CD8-positive, alpha-beta memory T cell (primary cell): Measurements from ENCODE around the gene OMG. TPM values are rescaled to one million over a fixed set of nuclear protein-coding genes. Genes with fewer than 3 reads are reported as not detected.
"Not testable (repeated sequence)": the region's sequence is repeated elsewhere in the genome, so short reads cannot be mapped to it uniquely, and the experiment has no call there.

Experiments used
- CTCF ChIA-PET: fragments of 350-600 bp; sonication (Branson Sonifier 250); formaldehyde crosslinking; loops from one replicate; lab custom pipeline; 2021; ENCODE audit warnings: antibody characterized with exemption; lab: Charles Lee
- POLR2A ChIA-PET: fragments of 350-600 bp; sonication (Branson Sonifier 250); formaldehyde crosslinking; loops from one replicate; lab custom pipeline; 2021; ENCODE audit warnings: antibody characterized with exemption; lab: Charles Lee
- DNase-seq, 5 donors: peaks; one replicate each; pipeline versions ENCODE4 v3.0.0 to v3.0.0-alpha.2; 2020 to 2022; ENCODE audit warnings: mixed read lengths in 1 of 5
- H3K27ac ChIP-seq: one replicate; pipeline ENCODE4 v1.7.0; 2013; ENCODE audit warnings: low read depth, mild to moderate bottlenecking, low read length, moderate library complexity
- H3K27me3 ChIP-seq: 2 replicates; pipeline ENCODE4 v1.7.0; 2013; ENCODE audit warnings: low read length, mild to moderate bottlenecking; ENCODE audit not compliant: insufficient read depth, poor library complexity, severe bottlenecking
- H3K36me3 ChIP-seq: 2 replicates; pipeline ENCODE4 v1.7.0; 2013; ENCODE audit warnings: mild to moderate bottlenecking, low read length, moderate library complexity; ENCODE audit not compliant: insufficient read depth
- H3K4me1 ChIP-seq: 2 replicates; pipeline ENCODE4 v1.7.0; 2013; ENCODE audit warnings: mild to moderate bottlenecking, low read length, moderate library complexity; ENCODE audit not compliant: insufficient read depth
- H3K4me3 ChIP-seq: 2 replicates; pipeline ENCODE4 v1.7.0; 2013; ENCODE audit warnings: mild to moderate bottlenecking, low read length
- H3K9me3 ChIP-seq: 2 replicates; pipeline ENCODE4 v1.7.0; 2013; ENCODE audit warnings: mild to moderate bottlenecking, low read length
- H3K27ac Mint-ChIP-seq, 8 donors: one replicate each; pipeline ENCODE4 v1.8.0; 2020 to 2021; ENCODE audit warnings: mixed read lengths in 8 of 8, mild to moderate bottlenecking in 6 of 8, inconsistent platforms in 3 of 8, moderate library complexity in 3 of 8
- H3K27me3 Mint-ChIP-seq, 2 donors: one replicate each; pipeline ENCODE4 v1.8.0; 2020 to 2021; ENCODE audit warnings: mixed read lengths in 2 of 2, mild to moderate bottlenecking in 1 of 2, moderate library complexity in 1 of 2
- H3K36me3 Mint-ChIP-seq, 3 donors: one replicate each; pipeline ENCODE4 v1.8.0; 2020 to 2021; ENCODE audit warnings: mixed read lengths in 3 of 3, inconsistent platforms in 1 of 3, mild to moderate bottlenecking in 1 of 3
- H3K4me1 Mint-ChIP-seq, 3 donors: one replicate each; pipeline ENCODE4 v1.8.0; 2020 to 2021; ENCODE audit warnings: mixed read lengths in 3 of 3, inconsistent platforms in 1 of 3, mild to moderate bottlenecking in 1 of 3
- H3K4me3 Mint-ChIP-seq, 7 donors: one replicate each; pipeline ENCODE4 v1.8.0; 2020 to 2021; ENCODE audit warnings: mixed read lengths in 7 of 7, mild to moderate bottlenecking in 6 of 7, moderate library complexity in 4 of 7, inconsistent platforms in 2 of 7
- H3K9me3 Mint-ChIP-seq, 5 donors: one replicate each; pipeline ENCODE4 v1.8.0; 2020 to 2022; ENCODE audit warnings: mixed read lengths in 5 of 5, mild to moderate bottlenecking in 3 of 5, moderate library complexity in 2 of 5, inconsistent platforms in 1 of 5
- polyA plus RNA-seq: library from polyadenylated mRNA; unstranded; fragments of 300-500 nt; fragmentation: Illumina TruSeq; gene quantifications from one replicate; pipeline ENCODE4 v1.2.3, GENCODE V29; 2021
- total RNA-seq, 2 experiments: library from RNA; stranded (reverse); gene quantifications; one replicate each; pipeline ENCODE4 v1.2.3, GENCODE V29; 2021

Gene OMG, protein sequence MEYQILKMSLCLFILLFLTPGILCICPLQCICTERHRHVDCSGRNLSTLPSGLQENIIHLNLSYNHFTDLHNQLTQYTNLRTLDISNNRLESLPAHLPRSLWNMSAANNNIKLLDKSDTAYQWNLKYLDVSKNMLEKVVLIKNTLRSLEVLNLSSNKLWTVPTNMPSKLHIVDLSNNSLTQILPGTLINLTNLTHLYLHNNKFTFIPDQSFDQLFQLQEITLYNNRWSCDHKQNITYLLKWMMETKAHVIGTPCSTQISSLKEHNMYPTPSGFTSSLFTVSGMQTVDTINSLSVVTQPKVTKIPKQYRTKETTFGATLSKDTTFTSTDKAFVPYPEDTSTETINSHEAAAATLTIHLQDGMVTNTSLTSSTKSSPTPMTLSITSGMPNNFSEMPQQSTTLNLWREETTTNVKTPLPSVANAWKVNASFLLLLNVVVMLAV
- total RNA-seq (under 1 TPM; 0.13 to 0.18 TPM), polyA plus RNA-seq (not detected)

DNA sequence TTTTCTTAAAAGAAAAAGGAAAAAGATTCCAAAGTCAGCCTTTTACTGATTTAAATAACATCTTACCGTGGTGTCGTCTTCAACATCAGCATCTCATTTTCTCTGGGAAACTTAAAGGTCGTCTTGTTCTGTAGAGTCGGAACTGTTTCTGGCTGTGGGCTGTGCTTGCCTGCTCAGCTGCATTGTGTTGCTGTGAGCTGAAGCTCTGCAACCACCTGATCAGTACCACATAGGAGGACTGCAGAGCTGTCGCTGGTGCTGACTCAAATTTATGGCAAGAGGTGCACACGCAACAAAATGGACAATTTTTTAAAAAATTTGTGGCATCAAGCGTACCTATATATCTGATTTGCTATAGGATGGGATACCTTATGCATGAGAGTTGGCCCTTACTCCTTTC lies at the start of gene OMG:
TSS of gene OMG (minus strand) at position 150 of the 400 bp plus-strand sequence. CDS start 908 bp downstream, outside the sequence.
- Histone ChIP-seq H3K27me3 (no peaks in the 10 kb centered on the region), H3K4me1 (peaks cover 5% of the 10 kb centered on the region), H3K9me3 (no peaks in the 10 kb centered on the region), H3K4me3 (no peak within 1 kb of the TSS), H3K27ac (no peak within 1 kb of the TSS), H3K36me3 (no peaks in the 10 kb centered on the region)
- Mint-ChIP-seq H3K27ac (peak within 1 kb of the TSS in 1 of 8 donors; percentile 10), H3K4me1 (peaks cover 8 to 16% (median 10%) of the 10 kb centered on the region in 3 donors), H3K9me3 (no peaks in the 10 kb centered on the region), H3K4me3 (no peak within 1 kb of the TSS), H3K27me3 (no peaks in the 10 kb centered on the region), H3K36me3 (peaks cover 0 to 2% (median 2%) of the 10 kb centered on the region in 3 donors)
- DNase-seq = no peak
- POLR2A ChIA-PET = no interaction called here
- CTCF ChIA-PET = no interaction called here

DNA sequence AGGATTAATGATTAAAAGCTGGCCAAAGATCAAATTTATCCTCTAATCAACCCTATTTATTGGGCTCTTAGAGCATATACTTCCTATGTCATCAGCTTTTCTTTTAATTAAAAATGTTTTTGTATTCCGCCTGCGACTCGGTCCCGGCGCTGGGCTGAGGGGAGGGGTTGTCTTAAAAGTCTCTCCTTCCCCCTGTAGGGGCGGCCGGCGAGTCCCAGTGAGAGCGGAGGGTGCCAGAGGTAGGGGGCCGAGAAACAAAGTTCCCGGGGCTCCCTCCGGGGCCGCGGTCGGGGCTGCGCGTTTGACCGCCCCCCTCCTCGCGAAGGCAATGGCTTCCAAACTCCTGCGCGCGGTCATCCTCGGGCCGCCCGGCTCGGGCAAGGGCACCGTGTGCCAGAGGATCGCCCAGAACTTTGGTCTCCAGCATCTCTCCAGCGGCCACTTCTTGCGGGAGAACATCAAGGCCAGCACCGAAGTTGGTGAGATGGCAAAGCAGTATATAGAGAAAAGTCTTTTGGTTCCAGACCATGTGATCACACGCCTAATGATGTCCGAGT lies 48.2 kb upstream of the OMG start:
- POLR2A ChIA-PET, CTCF ChIA-PET: not testable (repeated sequence)

DNA sequence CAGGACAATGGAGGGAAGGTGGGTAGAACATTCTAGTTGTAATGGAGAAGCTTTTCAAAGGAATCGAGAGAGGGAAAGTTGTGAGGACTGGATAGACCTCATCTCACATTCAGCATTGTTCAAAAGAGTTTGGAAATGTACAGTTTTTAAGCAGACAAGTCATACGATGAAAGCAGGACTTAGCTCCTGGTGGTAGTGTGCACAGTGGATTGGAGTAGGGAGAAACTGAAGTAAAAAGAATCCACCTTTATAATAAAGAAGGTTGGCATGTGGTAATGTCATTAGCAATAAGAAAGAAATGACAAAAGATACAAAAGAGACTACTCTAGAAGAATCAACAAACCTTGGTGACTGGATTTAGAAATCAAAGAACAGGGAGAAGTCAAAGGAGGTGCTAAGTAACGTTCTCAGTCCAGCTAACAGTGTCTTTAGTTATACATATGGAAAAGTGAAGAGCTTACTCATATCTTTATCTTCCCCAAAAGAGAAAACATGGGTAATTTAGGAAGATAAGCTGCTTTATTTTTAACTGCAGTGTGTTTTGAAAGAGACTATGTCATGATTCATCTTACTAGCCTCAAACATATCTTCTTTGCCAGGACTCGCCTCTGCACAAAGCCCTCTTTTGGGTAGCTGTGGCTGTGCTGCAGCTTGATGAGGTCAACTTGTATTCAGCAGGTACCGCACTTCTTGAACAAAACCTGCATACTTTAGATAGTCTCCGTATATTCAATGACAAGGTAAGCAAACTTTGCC lies 43.0 kb upstream of the OMG start:
- Mint-ChIP-seq H3K27me3 (no peaks in the 10 kb centered on the region), H3K4me1 (no peaks in the 10 kb centered on the region)
- POLR2A ChIA-PET = interaction anchor here (0.6 to 0.7 kb wide), 3 partner anchors 15 to 260 kb away, joined by 3 to 6 read pairs (median 4); no protein-coding TSS in a partner anchor

More for the DNA sequence above, 48.2 kb upstream of the OMG start:
- not testable (repeated sequence) for H3K27ac Mint-ChIP-seq, H3K4me3 ChIP-seq, H3K27ac ChIP-seq, H3K4me3 Mint-ChIP-seq, H3K9me3 Mint-ChIP-seq, H3K4me1 Mint-ChIP-seq, H3K9me3 ChIP-seq, DNase-seq, H3K27me3 Mint-ChIP-seq, H3K4me1 ChIP-seq, H3K27me3 ChIP-seq, H3K36me3 ChIP-seq
- peaks cover 7 to 54% (median 21%) of the 10 kb centered on the region in 3 donors for H3K36me3 Mint-ChIP-seq

DNA sequence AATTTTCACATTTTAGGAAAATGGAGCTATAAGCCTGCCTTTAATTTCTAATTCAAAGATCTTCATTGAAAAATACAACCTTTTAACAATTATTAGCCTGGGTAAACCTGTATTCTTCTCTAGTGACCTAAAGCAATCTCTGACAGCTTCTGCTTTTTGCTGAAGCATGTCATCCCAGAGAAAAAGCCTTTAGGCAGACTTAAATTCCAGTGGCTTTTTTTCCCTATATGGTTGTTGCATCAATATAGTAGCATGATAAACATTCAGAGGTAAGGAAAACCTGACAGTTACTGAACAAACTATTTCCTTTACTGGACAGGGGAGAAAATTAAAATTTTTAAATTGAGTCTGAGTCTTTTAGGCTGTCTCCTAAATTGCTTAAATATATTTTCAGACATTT lies 32.2 kb upstream of the OMG start:
- Histone ChIP-seq H3K4me1 (no peaks in the 10 kb centered on the region), H3K4me3 (no peak overlapping the region), H3K27ac (no peak overlapping the region), H3K9me3 (no peaks in the 10 kb centered on the region), H3K27me3 (no peaks in the 10 kb centered on the region), H3K36me3 (no peaks in the 10 kb centered on the region)
- Mint-ChIP-seq H3K4me1 (peaks cover 3 to 12% (median 10%) of the 10 kb centered on the region in 3 donors), H3K27me3 (peaks cover 0 to 1% of the 10 kb centered on the region in 2 donors), H3K4me3 (no peak overlapping the region), H3K36me3 (peaks cover 8 to 50% (median 16%) of the 10 kb centered on the region in 3 donors), H3K9me3 (no peaks in the 10 kb centered on the region), H3K27ac (peak overlapping the region in 1 of 8 donors; percentile 8)
- DNase-seq = no peak
- ChIA-PET POLR2A (no interaction called here), CTCF (no interaction called here)

More for the DNA sequence above, 43.0 kb upstream of the OMG start:
- DNase-seq = no peak
- Mint-ChIP-seq H3K9me3 (no peaks in the 10 kb centered on the region), H3K36me3 (peaks cover 10 to 59% (median 22%) of the 10 kb centered on the region in 3 donors), H3K27ac (no peak overlapping the region), H3K4me3 (no peak overlapping the region)
- Histone ChIP-seq H3K4me3 (no peak overlapping the region), H3K27ac (no peak overlapping the region), H3K9me3 (no peaks in the 10 kb centered on the region), H3K36me3 (no peaks in the 10 kb centered on the region), H3K27me3 (no peaks in the 10 kb centered on the region), H3K4me1 (no peaks in the 10 kb centered on the region)
- CTCF ChIA-PET = no interaction called here

DNA sequence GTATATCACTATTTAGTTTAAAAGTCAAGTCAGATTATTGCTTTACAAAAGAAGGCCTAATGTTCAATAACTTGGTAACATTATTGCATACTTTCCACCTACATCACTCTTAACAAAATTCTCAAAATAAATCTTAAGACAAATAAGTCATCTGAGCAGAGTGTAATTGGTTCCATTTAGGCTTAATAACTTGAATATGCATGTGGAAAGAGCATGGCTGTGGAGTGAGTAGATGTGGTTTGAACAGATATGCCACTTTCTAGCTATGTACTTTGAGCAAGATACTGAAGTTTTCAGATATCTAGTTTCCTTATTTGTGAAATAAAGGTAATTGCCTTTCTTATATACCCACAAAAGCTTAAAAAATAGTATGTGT lies 31.1 kb upstream of the OMG start:
- POLR2A ChIA-PET = interaction anchor here (0.6 kb wide), 1 partner anchor 18 kb away, joined by 4 read pairs; no protein-coding TSS in a partner anchor
- H3K27ac Mint-ChIP-seq = no peak overlapping the region

DNA sequence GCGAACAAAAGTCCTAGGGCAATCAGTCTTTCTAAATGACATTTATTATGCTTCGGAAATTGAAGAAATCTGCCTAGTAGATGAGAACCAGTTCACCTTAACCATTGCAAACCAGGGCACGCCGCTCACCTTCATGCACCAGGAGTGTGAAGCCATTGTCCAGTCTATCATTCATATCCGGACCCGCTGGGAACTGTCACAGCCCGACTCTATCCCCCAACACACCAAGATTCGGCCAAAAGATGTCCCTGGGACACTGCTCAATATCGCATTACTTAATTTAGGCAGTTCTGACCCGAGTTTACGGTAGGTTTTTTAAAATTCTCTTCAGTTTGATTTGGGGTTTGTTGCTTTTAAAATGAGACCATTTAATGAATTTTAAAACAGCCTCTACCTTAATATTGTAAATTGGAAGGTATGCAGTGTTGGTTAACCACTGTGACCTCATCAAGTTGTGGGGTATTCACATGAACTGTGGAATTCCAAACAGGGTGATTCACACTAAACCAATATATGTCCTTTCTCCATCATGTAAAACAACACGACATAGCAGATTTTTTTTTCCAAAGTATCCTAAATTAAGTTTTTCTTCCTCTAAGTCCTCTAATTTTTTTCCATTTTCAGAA lies 30.6 kb upstream of the OMG start:
- ChIA-PET POLR2A (interaction anchor here (0.6 kb wide), 1 partner anchor 17 kb away, joined by 4 read pairs; no protein-coding TSS in a partner anchor), CTCF (no interaction called here)
- no peaks in the 10 kb centered on the region for H3K9me3 ChIP-seq
- Mint-ChIP-seq H3K9me3 (peaks cover 0 to 2% (median 0%) of the 10 kb centered on the region in 5 donors), H3K27ac (peak overlapping the region in 1 of 8 donors; percentile 15), H3K4me3 (no peak overlapping the region), H3K27me3 (peaks cover 0 to 1% of the 10 kb centered on the region in 2 donors), H3K4me1 (peaks cover 9 to 21% (median 19%) of the 10 kb centered on the region in 3 donors), H3K36me3 (peaks cover 8 to 46% (median 15%) of the 10 kb centered on the region in 3 donors)
- no peak overlapping the region for H3K4me3 ChIP-seq
- no peak overlapping the region for H3K27ac ChIP-seq
- no peak for DNase-seq
- H3K4me1 ChIP-seq = no peaks in the 10 kb centered on the region
- no peaks in the 10 kb centered on the region for H3K36me3 ChIP-seq
- no peaks in the 10 kb centered on the region for H3K27me3 ChIP-seq

More for the DNA sequence above, 31.1 kb upstream of the OMG start:
- Histone ChIP-seq H3K4me3 (no peak overlapping the region), H3K27ac (no peak overlapping the region), H3K27me3 (no peaks in the 10 kb centered on the region), H3K4me1 (no peaks in the 10 kb centered on the region), H3K36me3 (no peaks in the 10 kb centered on the region), H3K9me3 (no peaks in the 10 kb centered on the region)
- CTCF ChIA-PET = no interaction called here
- Mint-ChIP-seq H3K4me1 (peaks cover 7 to 18% (median 16%) of the 10 kb centered on the region in 3 donors), H3K36me3 (peaks cover 8 to 46% (median 15%) of the 10 kb centered on the region in 3 donors), H3K9me3 (peaks cover 0 to 2% (median 0%) of the 10 kb centered on the region in 5 donors), H3K27me3 (peaks cover 0 to 1% of the 10 kb centered on the region in 2 donors), H3K4me3 (no peak overlapping the region)
- DNase-seq = no peak

DNA sequence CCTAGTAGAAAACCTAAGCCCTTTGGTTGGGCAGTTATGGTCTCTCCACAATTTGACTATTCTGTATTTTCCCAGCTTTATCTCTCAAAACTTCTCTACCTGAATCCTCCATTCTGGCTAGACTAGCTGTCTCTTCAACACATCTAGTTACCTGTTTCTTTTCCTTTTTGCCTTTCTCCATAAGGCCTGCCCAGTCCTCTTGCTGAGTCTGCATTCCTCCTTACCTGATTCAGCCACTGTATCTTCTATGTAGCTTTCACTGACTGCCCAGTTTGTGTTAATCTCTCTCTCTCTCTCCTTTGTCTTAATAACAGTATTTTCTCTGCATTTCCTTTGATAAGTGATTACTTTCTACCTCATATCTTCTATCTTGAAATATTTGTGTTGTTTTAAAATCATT lies 26.5 kb upstream of the OMG start:
- Mint-ChIP-seq H3K4me1 (peaks cover 19 to 31% (median 27%) of the 10 kb centered on the region in 3 donors), H3K36me3 (peaks cover 8 to 53% (median 8%) of the 10 kb centered on the region in 3 donors), H3K9me3 (peaks cover 0 to 2% (median 0%) of the 10 kb centered on the region in 5 donors), H3K27me3 (peaks cover 0 to 1% of the 10 kb centered on the region in 2 donors), H3K4me3 (peak overlapping the region in 1 of 7 donors; percentile 49), H3K27ac (peak overlapping the region in 7 of 8 donors; percentile 23 to 89 (median 51))
- no peak for DNase-seq
- H3K4me3 ChIP-seq = no peak overlapping the region
- H3K4me1 ChIP-seq = peaks cover 7% of the 10 kb centered on the region
- POLR2A ChIA-PET = no interaction called here
- CTCF ChIA-PET = no interaction called here
- H3K9me3 ChIP-seq = no peaks in the 10 kb centered on the region
- no peaks in the 10 kb centered on the region for H3K27me3 ChIP-seq
- H3K36me3 ChIP-seq = no peaks in the 10 kb centered on the region
- H3K27ac ChIP-seq = no peak overlapping the region
